ENCODE data around the gene MRPL44.
"Not testable (repeated sequence)": the region's sequence is repeated elsewhere in the genome, so short reads cannot be mapped to it uniquely, and the experiment has no call there.

The MRPL44 gene

DNA sequence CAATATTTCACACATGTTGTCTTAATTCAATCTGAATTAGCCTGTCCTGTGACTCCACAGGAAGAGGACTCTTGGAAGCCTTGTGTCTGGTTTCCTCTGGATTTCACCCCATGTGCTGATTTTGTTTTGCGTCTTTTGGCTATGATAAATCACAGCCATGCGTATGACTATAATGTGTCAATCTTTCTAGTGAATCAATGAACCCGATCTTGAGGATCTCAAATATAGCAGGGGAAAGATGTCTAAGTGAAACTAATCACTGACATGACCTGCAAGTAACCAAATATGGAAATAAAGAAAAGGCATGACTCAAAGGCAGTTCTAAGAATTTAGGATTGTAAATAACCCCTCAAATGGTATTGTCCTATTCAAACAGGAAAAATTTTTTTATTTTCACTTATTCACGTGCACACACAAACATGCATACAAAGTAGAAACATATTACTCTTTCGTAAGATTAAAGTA is 20.4 kb upstream of the MRPL44 start:
- no peak for DNase-seq (ENCODE audit: low read depth)

DNA sequence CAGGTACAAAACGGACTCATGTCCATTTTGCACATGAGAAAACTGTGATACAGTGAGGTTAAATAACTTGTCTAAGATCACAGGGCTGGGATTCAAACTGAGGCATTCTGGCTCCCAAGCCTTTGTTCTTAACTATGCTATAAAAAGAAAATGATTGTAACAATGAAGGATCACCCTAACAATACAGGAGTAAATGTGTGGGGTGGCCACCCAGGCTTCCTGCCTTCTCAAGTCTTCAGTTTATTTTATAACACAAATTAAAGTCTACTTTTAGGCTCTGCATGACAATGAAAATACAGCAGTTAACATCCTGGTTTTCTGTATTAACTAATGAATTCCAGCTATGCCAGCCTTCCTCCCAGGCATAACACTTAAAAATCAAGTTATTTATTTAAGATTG is 19.7 kb upstream of the MRPL44 start:
- no peak for DNase-seq (ENCODE audit: low read depth)

- DNase-seq (ENCODE audit: low read depth), result not testable (repeated sequence)
Measured at GRCh38 chr2:223939438-223939837, 17.8 kb upstream of the MRPL44 start.

DNA sequence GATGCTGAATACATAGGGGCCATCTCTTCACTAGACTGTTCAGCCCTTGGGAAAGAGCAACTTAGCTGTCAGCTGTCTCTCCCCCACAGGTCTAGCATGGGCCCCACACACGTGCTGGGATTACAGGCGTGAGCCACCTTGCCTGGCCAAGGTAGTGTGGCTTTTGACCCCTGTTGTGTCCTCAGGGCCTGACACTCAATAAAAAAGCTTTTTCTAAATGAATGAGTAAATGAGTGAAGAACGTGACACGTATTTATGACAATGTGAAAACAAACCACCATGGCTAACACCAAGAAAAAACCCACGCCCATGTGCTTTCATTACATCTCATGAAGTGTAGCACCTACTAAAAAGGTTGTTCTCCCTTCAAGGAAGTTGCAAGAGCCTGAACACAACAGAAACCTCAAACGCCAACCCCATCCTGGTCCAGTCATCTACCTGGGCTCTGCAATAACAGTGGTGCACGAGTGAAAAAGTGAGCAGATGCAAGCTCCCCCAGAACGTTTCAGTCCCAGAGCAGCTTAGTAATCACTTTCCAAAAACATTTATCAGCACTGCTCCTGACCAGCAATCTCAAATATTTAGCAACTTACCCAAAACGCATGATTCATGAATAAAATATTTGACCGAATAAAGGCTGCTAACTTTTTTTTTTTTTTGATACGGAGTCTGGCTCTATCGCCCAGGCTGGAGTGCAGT is 15.5 kb upstream of the MRPL44 start:
- peak; percentile 65 for DNase-seq (ENCODE audit: low read depth)

GRCh38 chr2:223943135-223943534 is 14.1 kb upstream of the MRPL44 start:
- DNase-seq (ENCODE audit: low read depth), result no peak

- DNase-seq (ENCODE audit: low read depth), result peak; percentile 36
Measured at GRCh38 chr2:223943561-223944008, 13.7 kb upstream of the MRPL44 start.

DNA sequence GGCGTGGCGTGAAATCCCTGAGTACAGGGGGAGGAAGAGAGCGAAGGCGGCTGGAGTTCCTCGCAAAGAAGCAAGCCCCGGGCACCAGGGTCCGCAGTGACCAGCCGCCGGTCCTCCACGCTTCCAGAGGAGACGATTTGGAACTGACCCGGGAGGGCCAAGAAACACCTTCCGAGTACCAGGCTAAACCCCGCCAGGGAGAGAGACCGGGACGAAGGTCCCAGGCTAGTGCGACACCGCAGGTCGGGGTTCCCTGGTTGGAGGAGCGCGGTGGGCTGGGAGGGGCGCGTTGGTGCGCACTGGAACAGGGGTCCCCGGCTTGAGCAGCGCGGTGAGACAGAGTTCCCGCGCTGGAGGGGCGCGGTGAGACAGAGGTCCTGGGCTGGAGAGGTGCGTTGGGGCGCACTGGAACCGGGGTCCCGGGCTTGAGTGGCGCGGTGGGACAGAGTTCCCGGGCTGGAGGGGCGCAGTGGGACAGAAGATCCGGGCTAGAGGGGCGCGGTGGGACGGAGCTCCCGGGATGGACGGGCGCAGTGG is 13.0 kb upstream of the MRPL44 start:
- DNase-seq (ENCODE audit: low read depth), result no peak

DNA sequence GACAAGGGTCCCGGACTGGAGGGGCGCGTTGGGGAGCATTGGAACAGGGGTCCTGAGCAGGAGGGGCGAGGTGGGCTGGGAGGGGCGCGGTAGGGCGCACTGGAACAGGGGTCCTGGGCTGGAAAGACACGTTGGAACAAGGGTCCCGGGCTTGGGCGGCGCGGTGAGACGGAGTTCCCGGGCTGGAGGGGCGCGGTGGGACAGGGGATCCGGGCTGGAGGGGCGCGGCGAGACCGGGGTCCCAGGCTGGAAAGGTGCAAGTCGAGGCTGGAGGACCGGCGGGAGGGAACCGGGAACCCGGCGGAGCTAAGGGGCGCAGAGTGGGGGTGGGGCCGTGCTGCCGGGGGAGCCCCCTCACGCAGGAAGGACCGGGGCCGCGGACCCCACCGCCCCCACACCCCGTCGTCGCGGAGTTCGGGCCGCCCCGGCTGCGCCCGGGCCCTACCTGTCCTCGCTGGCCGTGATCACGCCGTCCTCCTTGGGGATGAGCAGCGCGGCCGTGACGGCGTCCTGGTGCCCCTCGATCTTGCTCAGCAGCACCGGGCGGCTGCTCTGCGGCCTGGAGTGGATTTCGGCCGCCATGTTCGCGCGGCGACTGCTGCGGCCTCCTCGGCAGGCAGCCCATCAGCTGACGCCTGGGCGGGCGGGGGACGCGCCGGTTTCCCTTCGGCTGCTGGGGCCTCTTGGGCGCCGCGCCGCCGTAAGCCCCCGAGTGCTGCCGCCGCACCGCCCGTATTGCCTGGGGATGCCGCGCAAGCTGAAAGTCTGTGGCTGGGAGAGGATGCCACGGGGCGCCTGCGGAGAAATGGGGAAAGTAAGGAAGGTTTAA is 12.3 kb upstream of the MRPL44 start, which contains the start of gene WDFY1:
Gene WDFY1, minus strand, starts transcription at position 633 of the 829 bp plus-strand sequence. Its CDS starts 51 bp downstream, at position 582.
- DNase-seq (ENCODE audit: low read depth), result peak; percentile 90

GRCh38 chr2:223945755-223946154 is 11.5 kb upstream of the MRPL44 start:
- no peak for DNase-seq (ENCODE audit: low read depth)

DNA sequence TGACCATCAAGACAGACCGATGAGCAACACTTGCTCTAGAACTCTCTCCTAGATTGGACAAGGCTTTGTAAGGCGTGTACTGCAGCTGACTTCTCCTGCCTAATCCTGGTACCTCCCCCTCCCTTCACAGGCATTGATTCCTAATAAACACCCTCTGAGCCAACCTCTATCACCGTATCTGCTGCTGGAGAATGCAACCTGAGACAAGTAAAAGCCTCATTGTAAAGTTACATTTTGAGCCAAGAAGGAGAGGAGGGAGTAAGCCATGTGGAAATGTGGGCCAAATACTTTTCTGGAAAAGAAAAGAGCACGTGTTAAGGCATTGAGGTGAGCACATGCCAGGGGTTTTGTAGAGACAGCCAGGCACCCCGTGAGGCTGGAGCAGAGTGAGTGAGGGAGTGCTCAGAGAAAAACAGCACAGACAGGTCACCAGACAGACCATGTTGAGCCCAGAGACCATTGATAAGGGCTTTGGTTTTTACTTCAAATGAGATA is 9.5 kb upstream of the MRPL44 start:
- no peak for DNase-seq (ENCODE audit: low read depth)

GRCh38 chr2:223949241-223949840 is 7.9 kb upstream of the MRPL44 start:
- no peak for DNase-seq (ENCODE audit: low read depth)

DNA sequence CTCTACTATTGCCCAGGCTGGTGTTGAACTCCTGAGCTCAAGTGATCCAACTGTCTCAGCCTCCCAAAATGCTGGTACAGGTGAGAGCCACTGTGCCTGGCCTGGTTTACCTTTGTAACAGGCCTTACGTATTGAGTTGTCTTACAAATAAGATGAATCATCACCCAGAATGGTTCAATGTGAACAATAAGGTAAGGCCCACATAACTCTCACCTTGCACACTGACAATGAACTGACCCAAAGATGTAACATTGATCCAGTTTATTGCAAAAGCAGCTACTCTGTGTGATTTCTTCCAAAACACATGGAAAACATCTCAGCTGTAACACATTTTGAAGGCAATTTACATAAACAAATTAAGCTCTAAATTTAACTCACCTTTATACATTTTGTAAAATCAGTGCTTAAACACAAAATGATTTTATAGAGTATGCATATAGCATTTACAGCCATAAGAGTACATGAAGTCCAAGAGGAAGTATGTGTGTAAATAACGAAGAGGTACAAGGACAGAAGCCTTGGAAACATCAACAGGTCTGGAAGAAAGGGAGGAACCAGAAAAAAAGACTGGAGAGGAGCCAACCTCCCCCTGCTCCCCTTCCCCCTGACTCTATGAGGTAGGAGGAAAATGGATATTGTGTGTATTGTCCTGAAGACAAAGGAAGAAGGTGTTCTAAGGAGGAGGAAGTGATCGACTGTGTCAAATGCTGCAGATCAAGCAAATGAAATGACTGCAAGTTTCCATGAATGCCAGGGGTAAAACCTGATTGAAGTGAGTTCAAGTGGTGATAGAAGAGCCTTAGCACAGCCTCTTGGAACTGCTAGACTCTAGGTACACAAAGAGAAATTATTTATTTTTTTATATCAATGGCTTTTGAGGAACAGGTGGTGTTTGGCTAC is 6.6 kb upstream of the MRPL44 start:
- no peak for DNase-seq (ENCODE audit: low read depth)

GRCh38 chr2:223952280-223952968 is 4.8 kb upstream of the MRPL44 start:
- DNase-seq (ENCODE audit: low read depth), result no peak

- DNase-seq (ENCODE audit: low read depth), result peak; percentile 80
Measured at GRCh38 chr2:223954401-223954800, 2.9 kb upstream of the MRPL44 start.

DNA sequence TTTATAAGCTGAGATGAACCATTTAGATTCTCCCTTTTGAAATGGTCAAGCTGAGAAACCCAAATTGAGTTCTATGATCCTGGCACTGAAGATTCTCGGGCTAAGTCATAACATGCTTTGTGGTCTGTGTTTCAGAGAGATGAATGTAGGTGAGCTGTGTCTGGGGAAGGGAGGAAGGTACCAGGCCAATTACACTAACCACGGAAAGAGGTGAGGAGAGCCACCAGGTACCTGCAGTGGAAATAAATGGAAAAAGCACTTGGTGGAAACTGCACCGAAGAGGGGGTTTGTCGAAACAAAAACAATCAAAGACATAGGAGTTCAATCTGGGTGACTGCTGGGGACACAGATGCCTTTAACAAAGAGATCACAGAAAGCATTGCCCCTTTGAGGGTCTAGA is 963 bp upstream of the MRPL44 start:
- DNase-seq (ENCODE audit: low read depth), result no peak

DNA sequence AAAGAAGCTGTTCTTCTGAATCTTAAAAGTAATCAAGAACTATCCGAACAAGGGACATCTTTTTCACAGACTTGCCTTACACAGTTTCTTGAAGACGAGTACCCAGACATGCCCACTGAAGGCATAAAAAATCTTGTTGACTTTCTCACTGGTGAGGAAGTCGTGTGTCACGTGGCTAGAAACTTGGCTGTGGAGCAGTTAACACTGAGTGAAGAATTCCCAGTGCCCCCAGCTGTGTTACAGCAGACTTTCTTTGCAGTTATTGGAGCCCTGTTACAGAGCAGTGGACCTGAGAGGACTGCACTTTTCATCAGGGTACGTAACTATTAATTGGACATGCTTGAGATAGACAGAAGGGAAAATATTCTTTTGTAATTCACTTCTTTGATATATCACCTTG is 2.4 kb downstream of the MRPL44 start:
- peak; percentile 31 for DNase-seq (ENCODE audit: low read depth)

DNA sequence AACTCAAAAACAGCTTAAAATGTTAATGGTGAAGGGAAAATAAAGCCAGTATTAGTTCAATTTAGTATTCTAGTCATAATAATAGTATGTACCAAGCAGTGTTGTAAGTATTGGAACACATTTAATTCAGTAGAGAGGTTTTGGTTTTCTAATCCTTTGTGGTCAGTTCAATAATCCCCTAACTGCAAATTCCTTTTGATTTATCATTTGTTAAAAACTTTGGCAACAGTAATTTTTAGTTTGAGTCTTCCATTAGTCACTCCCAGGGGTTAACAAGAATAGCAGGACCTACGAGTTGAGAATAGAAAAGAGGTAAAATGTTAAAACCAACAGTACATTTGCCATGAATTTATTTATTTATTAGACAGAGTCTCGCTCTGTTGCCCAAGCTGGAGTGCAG is 10.7 kb downstream of the MRPL44 start:
- peak; percentile 12 for DNase-seq (ENCODE audit: low read depth)

DNA sequence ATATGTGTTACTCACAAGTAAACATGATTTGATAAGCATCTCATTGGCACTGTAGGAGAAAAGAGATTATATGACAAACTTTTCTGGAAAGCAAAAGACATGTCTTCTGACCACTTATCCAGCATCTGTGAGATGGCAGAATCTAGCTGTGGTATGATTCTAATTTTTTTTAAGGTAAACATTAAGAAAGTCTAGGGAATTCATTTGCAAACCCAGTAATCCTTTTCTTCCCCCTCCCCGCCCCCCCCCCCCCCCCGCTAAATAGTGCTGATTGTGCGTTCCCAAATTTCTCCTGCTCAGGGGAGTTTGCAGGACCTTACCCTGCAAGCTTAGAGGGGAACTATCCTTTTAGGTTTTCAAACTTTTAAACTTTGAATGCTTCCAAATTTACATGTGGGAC is 12.1 kb downstream of the MRPL44 start:
- no peak for DNase-seq (ENCODE audit: low read depth)

GRCh38 chr2:223969856-223970255 is 12.6 kb downstream of the MRPL44 start:
- DNase-seq (ENCODE audit: low read depth), result no peak

DNA sequence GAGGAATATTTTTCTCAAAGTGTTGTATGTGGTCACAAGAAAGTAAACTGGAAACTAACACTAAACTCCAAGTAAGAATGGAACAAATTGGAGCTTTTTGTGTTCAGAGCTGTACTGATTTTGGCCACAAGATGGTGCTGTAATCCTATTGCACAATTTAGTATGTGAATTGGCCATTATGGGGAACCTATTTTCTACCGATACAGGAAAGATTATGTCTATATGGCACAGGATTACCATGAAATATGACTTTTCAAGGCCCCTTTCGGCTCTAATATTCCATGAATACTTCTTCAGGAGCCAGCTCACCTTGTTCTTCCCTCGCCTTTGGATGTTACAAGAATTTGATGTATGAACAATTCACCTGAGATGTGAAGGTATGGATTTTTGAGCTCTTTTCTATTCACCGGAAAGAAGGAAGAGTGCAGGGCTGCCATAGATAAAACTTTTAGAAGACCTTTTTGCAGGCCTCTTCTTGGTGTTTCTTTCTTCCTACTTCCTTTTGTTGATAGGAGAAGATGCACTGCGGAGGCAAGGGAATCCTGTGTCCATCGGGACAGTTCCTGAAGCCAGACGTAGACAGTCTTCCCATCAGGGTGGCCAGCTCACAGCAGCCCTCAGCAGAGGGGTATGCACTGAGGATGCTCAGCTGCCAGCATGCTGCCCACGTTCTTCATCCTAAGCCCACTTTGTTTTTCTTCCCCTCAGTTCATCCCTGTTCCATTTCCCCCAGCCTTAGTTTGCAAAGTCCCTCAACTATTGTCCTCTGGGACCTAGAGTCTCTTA is 13.3 kb downstream of the MRPL44 start:
- peak; percentile 45 for DNase-seq (ENCODE audit: low read depth)

Data from fibroblast of gingiva (primary cell).